GM19467 (cell line): ENCODE measurements around the gene SHISA9.

Experiments used
- ATAC-seq: cut with Tn5 transposase; IDR thresholded peaks from one replicate; pipeline ENCODE4 v1.9.1; 2021; ENCODE audit warnings: mild to moderate bottlenecking, moderate library complexity; ENCODE audit not compliant: unreplicated experiment

SHISA9 gene

DNA sequence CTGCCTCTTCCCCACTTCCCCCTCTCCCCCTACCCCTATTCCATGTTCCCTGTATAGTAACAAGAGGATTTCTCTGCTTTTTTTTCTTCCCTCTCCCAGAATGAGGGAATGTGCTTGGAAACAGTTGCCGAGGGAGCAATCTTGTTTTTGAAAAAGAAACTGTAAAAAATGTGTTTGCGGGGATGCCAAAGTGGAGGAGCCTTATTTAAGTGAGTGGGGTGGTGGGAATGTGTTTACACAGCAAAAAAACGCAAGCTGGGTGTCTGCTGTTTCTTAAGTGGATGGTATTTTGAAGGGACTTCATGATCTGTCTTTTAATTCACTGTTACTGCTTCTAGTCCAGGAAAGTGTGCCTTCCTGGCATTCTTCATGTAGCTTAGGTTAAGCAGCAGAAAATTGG is 254.4 kb downstream of the SHISA9 start:
- ATAC-seq: no peak

DNA sequence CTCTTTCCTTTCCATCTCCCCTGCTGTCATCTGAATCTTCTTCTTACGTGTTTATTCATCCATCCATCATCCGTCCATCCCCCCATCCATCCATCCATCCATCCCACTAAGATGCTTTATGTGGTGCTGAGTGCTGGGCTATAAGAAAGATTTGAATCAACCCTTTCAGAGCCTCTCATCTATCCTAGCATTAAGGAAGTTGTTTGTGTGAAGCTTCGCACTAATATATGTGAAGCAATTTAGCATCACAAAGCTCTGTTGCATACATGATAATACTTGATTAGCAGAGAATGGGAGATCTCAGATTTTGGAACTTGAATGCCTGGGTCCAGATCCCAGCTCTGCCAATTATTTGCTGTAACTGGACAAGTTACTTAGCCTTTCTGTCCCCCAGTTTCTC is 255.7 kb downstream of the SHISA9 start:
- ATAC-seq: no peak

DNA sequence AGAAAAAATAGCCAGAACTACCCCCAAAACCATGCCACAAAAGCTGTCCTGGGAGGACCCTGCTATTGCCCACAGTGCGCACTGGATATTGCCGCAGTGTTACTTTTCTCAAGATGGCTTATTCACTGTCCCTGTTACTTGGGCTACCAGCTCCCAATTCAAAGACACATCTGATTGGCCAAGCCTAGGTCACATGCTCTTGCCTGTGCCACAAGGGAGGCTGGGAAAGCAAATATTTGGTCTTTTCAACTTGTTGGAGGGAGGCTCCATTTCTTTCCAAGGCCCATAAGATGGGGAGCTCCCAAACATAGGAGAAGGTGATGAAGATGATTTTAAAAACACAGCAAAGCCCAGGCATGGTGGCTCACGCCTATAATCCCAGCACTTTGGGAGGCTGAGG is 257.0 kb downstream of the SHISA9 start:
- no peak for ATAC-seq

DNA sequence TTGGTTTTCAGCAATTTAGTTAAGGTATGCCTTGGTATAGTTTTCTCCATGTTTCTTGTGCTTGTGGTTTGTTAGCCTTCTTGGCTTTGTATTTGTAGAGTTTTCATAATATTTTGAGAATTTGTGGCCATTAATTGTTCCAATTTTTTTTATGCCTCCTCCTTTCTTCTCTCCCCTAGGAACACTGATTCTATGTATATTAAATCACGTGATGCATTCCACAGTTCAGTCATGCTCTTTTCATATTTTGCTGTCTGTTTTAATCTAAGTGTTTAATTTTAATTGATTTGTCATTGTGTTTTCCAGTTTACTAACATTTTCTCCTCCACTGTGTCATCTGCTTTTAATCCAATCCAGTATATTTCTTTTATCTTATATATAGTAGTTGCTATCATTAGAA is 263.6 kb downstream of the SHISA9 start:
- no peak for ATAC-seq

DNA sequence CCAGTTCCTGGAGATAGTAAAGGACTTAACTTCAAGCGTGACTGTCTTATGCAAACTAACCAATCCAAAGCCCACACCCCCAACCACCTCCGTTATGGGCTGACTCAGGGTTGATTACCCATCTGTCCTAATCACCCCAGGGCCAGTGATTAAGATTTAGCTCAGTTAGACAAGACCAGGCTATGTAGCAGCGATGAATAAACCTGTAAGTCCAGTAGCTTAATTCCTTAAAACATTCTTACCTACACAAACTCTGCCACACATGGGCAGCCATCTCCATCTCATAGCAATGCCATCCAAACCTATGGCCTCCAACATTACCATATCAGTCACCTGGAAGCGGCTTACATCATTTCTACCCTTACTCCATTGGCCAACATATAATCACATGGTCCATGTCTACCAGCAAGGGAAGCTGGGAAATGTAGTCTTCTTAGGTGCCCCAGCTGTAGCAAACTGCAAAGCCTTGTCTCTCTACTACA is 266.7 kb downstream of the SHISA9 start:
- ATAC-seq: no peak

DNA sequence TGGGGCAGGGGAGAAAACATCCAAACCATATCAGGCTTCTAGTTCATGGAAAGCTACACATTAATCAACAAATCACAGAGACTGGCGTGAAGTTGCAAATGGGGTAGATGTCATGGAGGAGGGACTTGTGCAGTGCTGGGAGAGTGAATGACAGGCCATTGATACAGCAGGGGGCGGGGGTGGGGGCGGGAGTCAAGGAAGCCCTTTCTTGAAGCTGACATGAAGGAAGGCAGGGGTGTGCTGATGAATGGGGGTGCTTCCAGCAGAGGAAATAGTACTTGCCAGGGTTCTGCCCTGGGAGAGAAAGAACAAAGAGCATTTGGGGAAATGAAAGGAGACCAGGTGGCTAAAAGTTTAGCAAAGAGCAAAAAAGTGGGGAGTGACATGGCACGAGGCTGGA is 269.9 kb downstream of the SHISA9 start:
- ATAC-seq: no peak

DNA sequence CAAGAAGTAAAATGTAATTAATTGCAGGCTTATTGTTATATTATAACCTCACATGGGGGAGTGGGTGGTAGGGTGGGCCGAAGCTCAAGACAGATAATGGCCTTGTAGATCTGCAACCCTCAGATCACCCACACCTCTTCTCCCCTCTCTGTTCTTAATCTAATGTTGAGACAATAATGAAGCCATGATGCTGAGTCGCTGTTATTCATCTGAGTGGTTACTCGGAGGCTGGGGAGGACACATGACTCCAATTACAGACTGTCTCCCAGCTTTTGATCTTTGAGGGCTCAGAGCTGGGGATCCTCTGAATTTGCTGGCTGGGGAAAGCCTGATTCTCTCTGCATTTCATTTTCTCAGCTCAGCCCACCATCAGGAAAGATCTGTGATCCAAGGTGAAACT is 275.3 kb downstream of the SHISA9 start:
- no peak for ATAC-seq

DNA sequence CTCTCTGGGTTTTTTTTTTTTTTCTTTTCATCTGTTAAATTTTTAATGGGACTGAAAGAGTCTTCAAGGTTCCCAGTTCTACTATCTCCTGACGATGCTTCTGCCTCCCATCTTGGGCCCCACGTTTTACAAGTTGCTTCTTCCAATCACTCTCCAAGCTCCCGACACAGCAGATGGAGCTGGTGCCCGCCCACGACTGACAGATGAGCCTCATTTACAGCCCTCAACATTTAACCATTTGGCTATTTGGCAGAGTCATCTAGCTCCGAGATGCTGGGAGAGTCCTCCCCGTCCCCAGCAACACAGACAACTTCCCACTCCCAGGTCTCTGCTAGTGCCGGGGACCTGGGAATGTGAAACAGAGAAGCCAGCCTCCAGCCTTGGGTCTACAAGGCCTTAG is 276.9 kb downstream of the SHISA9 start:
- ATAC-seq: no peak

DNA sequence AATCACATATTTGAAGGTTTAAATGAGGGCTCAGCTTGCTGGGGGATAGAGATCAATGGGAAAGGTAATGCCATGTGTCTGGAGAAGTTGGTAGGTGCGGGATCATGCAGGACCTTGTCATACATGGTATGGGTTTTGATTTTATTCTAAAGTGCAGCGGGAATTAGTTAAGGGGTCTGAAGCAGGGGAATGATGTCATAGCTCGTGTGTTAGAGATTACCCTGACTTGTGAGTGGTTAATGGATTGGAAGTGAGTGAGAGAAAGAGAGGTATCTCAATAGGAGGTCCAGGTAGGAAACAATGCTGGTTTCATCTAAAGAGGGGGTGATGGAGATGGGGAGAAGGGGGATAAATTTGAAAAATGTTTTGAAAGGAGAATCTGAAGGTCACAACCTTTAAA is 280.0 kb downstream of the SHISA9 start:
- no peak for ATAC-seq

DNA sequence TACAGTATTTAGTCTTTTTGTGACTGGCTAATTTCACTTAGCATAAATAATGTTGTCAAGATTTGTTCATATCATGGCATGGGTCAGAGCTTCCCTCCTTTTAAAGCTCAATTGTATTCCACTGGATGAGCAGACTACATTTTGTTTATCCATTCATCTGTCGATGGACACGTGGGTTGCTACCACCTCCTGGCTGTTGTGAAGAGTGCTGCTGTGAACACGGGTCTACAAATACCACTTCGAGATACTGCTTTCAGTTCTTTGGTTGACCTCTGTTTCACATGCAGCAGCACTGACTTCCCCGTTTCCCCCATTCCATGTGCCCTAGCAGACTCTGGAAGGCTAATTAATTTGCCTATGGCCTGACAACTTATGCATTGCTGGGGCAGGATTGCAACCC is 285.4 kb downstream of the SHISA9 start:
- no peak for ATAC-seq

DNA sequence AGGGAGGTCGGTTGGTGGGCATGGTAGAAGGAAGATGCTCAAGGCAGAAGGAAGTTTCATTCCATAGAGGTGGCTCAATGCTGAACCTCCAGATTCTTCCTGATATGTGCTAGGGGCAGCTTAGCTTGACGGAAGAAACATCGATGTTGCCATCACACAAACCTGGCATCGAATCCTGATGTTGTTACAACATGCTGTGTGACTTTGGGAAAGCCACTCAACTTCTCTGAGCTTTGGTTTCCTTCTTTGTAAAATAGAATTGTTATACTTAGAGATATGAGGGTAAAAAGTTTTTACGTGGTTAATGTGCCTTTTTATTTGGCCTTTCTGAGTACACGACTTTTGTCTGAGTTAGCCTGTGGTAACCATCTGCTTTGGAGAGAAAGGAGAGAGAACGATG is 287.9 kb downstream of the SHISA9 start:
- ATAC-seq: no peak

DNA sequence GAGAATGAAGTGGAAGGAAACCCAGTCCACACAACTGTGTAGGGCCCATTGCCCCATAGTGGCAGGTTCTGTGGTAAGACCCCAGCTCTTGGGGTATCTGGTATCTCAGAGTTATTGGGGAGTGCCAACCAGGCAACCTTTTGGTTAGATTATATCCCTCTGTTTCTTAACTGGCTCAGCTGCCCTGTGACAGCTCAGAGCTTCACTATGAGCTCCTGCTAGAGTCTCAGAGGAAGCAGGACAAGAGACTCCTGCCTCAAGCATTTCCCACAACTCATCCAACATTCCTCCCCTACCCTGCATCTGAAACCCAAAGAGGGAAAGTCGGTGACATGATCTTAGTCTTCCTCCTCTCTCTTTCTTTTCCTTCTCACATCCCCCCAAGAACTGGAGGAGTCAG is 292.3 kb downstream of the SHISA9 start:
- no peak for ATAC-seq

DNA sequence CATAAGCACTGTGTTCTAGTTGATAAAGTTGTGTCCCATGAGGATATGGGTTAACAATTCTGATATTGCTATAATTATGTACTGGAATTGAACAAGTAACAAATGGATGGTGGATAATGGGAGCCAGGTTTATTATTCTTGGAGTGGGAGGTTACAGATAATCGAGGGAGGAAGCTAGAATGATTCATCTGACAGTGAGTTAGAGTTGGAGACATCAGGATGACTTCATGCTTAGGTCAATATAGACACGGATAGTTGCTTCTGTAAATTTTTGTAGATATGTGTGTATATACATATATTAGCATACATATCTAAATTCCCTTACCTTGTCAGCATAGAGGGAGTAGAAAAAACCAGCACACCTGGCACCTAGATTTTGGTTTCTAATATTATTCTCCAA is 293.4 kb downstream of the SHISA9 start:
- no peak for ATAC-seq

DNA sequence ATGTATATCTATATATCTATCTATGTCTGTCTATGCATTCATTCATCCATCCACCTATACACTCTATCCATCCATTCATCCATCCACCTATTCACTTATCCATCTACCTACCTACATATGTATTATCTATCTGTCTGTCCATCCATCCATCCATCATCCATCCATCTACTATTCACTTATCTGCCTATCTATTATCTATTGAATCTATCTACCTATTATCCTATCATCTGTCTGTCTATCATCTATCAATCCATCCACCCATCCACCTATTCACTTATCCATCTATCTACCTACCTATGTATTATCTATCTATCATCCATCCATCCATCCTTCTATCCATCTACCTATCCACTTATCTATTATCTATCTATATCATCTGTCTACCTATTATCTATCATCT is 302.3 kb downstream of the SHISA9 start:
- no peak for ATAC-seq

DNA sequence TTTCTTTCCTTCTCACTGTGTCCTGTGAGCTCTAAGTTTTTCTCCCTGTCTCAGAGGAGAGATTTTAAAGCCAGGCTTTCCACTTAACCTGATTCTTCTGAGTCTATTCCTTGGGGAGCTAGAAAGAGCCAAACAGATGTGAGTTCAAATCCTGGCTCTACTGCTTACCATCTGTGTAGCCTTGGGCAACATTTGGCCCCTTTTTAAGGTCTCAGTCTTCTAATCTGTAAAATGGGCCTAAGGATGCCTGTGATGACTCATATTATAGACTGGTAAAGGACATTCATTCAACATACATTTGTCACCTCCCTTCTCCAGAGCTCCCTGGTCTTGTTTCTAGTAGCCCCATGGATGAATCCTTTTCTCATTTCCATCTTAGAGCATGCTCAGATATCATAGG is 304.0 kb downstream of the SHISA9 start:
- ATAC-seq: no peak

DNA sequence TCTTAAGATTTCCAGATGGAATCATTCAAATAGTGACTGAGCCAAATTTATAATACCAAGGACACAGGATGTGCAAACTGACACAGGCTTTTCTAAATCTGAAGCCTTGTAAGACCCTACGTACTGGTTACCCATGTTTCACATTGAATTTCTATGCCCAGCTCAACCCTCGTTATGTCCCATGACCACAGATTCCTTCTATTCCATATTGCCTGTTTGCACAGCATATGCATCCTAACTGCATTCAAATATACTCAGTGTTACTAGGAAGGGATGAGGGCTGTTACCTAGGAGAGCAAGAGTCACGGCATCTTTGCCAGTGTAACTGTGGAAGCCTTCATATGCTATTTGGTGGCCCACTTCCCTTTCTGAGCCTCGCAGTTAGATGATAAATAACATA is 305.2 kb downstream of the SHISA9 start:
- no peak for ATAC-seq

DNA sequence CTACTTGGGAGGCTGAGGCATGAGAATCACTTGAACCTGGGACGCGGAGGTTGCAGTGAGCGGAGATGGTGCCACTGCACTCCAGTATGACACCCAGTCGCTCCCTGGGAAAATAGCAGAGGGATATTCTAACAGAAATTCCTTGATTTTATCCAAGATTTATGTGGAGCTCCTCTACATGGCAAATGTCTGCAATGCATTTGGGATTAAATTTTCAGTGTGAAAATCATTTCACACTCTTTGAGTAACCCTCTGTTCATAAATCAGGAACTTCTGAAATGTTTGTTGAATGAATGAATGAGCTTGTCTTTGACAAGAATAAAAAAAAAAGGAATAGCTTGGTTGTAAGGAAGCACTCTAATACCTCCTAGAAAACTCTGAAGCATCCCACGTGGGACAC is 305.8 kb downstream of the SHISA9 start:
- ATAC-seq: no peak

DNA sequence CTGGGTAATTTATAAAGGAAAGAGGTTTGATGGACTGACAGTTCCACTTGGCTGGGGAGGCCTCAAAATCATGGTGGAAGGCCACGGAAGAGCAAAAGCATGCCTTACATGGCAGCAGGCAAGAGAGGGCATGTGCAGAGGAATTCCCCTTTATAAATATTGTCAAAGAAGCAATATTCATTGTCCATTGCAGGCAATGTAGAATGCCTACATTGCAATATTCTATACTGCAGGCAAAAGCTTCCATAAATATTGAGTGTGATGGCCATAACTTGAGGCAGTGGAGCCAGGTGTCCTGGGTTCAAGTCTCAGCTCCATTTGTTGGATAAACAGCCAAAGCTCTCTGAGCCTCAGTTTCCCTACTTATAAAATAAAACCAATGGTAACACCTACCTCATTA is 322.3 kb downstream of the SHISA9 start:
- ATAC-seq: no peak

DNA sequence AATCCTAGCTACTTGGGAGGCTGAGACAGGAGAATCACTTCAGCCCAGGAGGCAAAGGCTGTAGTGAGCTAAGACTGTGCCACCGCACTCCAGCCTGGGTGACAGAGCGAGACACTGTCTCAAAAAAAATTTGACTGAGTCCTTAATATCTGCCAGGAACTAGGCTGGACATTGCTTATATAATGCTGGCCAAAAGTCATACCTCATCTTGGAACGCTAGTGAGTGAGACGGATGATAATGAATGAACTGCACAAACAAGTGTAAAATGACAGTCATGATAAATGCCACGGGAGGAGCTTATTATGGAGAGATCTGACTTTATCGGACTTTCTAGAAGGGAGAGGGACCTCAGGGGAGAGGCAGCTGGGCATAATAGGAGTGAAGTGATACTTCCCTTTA is 327.6 kb downstream of the SHISA9 start:
- ATAC-seq: no peak

DNA sequence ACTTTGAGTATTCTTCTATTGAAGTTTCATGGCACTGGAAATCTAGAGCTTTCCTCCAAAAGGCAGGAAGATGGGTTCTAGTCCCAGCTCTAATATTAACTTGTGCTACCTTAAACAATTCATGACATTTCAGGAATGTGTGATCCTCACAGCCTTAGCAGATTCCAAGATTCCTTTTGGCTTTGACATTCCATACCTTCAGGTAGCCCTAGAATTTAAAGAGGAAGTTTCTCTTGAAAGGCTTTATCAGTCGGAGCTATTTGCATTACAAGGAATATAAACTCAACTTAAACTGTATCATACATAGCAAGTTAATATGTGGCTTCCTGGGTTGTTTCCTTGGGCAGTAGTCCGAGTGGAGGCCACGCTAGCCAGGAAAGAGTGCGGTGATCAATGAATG is 330.0 kb downstream of the SHISA9 start:
- no peak for ATAC-seq

DNA sequence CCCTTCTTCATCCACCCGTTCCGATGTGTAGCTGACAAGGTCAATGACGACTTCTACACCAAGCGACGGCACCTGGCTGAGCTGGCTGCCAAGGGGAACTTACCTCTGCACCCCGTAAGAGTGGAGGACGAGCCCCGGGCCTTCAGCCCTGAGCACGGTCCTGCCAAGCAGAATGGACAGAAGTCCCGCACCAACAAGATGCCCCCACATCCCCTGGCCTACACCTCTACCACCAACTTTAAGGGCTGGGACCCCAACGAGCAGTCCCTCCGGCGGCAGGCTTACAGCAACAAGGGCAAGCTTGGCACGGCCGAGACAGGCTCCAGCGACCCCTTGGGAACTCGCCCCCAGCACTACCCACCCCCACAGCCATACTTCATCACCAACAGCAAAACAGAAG is 333.6 kb downstream of the SHISA9 start:
- ATAC-seq: no peak

DNA sequence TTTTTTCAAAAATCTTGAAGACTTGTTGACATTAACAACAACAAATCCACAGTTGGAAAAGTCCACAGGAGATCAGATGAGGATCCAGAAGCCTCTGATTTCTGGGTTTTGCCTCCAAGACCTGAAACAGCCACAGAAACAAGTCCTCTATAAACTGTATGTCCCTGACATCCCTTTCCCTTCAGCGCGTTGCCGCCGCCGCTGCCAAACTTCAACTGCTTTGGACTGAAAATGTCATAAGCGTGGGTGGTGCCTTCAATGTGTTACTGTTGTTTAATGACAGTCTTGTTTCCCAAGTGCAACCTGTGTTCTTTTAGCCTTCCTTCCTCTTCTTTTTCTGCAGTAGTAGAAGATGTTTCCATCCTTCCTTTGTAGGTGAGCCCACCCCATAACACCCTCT is 334.9 kb downstream of the SHISA9 start:
- no peak for ATAC-seq

DNA sequence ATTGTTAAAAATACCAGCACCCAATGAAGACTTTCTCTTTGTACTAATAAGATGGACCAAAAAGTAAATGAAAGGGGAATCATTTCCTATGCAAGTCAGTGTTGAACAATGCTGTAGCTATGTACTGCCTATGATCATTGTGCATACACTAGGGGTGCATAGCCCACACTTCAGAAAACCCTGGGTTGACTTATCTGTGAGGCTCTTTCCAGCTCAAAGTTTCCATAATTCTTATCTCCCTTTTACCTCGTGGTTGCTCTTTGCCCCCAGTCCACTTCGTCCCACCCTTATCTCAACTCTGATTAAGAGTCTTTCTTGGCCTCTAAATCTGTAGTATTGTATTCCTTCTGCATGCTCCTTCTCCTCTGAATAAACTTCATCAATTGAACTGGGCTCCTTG is 336.8 kb downstream of the SHISA9 start:
- no peak for ATAC-seq

DNA sequence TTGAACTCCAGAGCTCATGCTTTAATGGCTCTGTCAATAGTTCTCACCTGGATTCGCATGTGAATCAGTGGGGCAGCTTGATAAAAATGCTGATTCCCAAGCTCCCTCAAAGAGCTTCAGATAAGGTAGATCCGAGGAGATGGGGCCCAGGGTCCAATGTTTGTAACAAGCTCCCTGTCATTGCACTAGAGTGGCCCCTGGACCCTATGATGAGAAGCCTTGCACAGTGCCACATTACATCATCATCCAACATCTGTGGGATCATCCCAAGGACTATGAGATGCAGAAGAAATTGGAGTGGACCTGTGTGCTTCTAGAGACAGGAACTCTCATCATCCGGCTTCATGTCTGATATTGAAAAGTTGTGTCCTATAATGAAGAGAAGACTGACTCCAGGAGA is 340.8 kb downstream of the SHISA9 start:
- no peak for ATAC-seq
